ES-I3 (cell line): ENCODE data around the gene BCAS3.

Source experiments
- H3K36me3 ChIP-seq: 2 replicates; pipeline ENCODE4 v1.6.1; 2013; ENCODE audit warnings: mild to moderate bottlenecking, low read length, control low read depth, moderate library complexity; ENCODE audit not compliant: insufficient read depth
- H3K4me1 ChIP-seq: 2 replicates; pipeline ENCODE4 v1.6.1; 2013; ENCODE audit warnings: mild to moderate bottlenecking, control low read depth, low read length; ENCODE audit not compliant: insufficient read depth
- H3K9ac ChIP-seq: 2 replicates; pipeline ENCODE4 v1.6.1; 2013; ENCODE audit warnings: low read depth, mild to moderate bottlenecking, low read length, moderate library complexity
- H3K9me3 ChIP-seq: 2 replicates; pipeline ENCODE4 v1.6.1; 2013; ENCODE audit warnings: mild to moderate bottlenecking, low read length, moderate library complexity; ENCODE audit not compliant: control insufficient read depth, insufficient read depth

Gene BCAS3

DNA sequence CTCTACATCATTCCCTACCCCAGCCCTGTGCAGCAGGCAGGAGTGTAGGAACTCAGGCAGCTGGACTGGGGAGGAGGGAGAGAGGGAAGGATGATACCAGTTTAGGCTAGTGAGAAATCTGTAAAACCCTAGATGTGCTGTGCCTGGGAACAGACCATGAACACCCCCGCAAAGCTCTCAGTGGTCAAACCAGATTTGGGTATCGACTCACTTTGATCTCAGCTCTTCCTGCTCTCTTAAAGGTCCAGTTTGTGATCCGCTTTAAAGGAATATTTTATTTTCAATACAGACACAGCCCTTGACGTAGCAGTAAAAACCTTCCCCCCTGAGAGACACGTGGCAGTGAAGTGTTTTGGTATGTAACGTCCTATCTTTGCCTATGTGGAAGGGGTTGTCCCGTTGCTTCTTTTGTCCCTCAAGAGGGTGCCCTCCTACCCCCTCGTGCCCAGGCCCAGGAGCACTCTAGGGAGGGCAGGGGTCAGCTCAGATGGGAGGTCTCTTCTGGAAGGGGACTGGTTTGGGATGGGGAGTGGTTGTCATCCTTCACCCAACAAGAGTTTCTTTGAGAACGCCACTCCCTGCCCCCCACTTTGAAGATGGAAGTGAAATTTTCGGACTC is 702.7 kb downstream of the BCAS3 start:
- H3K9ac ChIP-seq, result no peak overlapping the region
- H3K4me1 ChIP-seq, result no peaks in the 10 kb centered on the region
- H3K36me3 ChIP-seq, result no peaks in the 10 kb centered on the region
- H3K9me3 ChIP-seq, result no peaks in the 10 kb centered on the region

DNA sequence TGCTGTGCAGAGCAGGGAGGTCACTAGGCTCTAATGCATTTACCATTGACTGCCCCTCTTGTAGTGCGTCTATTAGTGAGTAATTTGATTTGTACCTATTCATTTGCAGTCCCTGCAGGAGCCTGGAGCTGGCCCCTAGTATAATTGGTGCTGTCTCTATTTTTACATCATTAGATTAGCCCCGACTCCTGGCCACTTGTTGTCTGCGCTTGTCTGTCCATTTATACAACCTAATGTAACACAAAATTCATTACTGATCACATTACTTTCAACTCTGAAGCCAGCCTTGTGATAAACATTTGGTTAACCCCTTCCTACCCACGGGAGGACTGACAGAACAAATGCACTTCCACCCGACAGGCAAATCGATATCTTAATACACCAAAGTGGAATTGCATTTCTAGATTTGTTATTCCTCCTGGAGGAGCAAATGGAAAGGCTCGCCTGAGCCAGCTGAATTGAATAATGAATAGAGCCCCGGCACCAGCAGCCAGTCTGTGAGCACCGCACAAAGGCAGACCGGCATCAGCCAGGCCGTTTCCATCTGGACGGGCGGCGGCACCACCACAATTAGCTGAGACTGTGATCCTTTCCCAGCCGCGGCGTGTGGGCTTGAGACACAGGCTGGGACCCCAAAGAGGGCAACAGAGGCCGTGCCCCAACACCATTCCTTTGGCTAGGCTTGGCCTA is 703.3 kb downstream of the BCAS3 start:
- Histone ChIP-seq H3K36me3 (no peaks in the 10 kb centered on the region), H3K4me1 (no peaks in the 10 kb centered on the region), H3K9ac (no peak overlapping the region), H3K9me3 (no peaks in the 10 kb centered on the region)

DNA sequence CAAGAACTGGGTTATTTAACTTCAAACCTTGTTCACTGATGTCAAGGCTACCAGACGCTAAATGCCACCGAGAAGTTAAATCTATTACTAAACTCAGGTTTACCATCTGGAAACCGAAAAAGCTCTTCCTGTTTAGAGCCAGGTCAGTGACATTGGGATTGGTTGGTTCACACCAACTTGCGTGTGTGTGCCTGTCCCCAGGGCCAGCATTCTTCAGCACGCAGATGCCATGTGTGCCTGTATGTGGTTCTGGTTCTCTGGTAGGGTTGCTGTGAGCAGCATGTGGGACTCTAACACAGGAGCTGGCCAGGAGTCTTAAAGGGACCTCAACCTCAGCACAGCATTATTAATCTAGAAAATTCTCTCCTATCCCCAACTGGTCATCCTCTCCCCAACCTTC is 703.9 kb downstream of the BCAS3 start:
- H3K36me3 ChIP-seq, result no peaks in the 10 kb centered on the region
- no peaks in the 10 kb centered on the region for H3K9me3 ChIP-seq
- H3K4me1 ChIP-seq, result no peaks in the 10 kb centered on the region
- H3K9ac ChIP-seq, result no peak overlapping the region

DNA sequence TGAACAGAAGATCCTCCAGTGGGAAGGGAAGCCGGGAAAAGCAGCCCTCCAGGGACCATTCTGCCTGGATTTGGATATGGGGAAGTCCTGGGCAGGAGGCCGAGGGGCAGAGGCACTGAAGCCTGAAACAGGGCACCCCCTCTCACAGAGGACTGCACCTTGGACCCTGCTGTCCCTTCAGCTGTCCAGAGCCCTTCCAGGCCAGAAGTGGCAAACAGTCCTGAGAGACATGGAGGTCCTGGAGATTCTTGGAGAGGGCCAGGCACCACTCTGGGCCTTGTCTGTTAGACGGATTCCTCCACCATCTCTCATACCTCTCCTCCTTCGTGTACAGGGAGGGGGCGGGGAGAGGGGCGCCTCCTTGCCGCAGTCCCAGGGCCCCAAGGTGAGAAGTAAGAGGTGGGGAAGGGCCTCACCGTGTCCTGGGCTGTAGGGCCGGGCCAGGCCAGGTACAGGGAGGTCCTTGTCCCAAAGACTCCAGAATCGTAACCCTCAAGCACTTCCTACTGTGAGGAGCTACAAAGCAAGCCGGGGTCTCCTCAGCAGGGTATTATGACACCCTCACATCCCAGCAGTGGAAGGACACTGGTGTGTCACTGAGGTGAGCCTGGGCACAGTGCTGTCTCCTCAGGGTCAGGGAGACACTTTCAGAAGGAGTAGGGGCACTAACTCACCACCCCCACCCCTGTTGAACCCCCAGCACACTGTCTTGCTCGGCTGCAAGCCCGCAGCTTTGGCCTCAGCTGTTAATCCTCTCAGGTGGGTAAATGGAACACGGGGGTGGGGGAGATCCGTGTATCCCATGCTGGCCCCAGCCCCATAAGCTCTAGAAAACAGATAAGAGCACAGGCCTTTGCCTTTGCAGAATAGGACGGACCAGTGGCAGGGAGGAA is 705.4 kb downstream of the BCAS3 start:
- Histone ChIP-seq H3K9ac (no peak overlapping the region), H3K9me3 (no peaks in the 10 kb centered on the region), H3K4me1 (no peaks in the 10 kb centered on the region), H3K36me3 (no peaks in the 10 kb centered on the region)

DNA sequence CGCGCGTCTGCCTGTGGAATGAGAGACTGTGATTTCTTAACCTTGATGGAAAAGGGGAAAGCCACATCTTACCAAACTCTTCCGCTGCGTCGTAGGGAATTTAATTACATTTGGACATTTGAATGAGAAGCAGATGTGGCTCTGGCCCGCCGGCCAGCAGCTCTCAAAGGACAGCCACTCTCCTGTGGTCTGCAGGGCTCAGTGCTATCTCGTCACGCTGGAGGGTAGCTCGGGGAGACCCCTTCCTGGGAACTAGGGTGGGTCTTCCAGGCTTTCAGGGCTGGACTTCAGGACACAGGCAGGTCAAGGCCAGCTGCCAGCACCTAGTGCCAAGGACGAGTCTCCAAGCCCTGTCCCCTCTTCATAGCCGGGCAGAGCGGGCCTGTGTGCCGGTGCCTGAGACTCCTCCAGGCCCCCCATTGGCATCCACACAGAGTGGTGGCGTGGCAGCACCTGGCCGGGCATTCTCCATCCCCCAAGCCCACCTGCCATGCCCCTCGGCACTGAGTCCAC is 706.1 kb downstream of the BCAS3 start:
- Histone ChIP-seq H3K4me1 (no peaks in the 10 kb centered on the region), H3K9ac (no peak overlapping the region), H3K9me3 (no peaks in the 10 kb centered on the region), H3K36me3 (no peaks in the 10 kb centered on the region)

DNA sequence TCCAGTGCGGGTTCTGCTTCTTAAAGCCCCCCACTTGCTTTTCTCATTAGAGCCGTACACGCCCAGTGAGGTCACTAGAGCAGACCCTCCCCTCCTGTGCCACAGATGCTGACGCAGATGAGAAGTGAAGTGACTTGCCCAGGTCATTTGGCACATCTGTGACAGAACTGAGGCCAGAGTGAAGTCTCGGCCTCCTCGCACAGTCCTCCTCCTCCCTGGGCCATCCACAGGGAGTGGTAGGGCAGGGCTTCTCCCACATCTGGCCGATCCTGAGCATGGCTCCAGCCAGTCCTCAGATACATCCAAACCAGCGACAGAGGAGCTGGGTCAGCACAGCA is 706.7 kb downstream of the BCAS3 start:
- Histone ChIP-seq H3K36me3 (no peaks in the 10 kb centered on the region), H3K9me3 (no peaks in the 10 kb centered on the region), H3K4me1 (no peaks in the 10 kb centered on the region), H3K9ac (no peak overlapping the region)

DNA sequence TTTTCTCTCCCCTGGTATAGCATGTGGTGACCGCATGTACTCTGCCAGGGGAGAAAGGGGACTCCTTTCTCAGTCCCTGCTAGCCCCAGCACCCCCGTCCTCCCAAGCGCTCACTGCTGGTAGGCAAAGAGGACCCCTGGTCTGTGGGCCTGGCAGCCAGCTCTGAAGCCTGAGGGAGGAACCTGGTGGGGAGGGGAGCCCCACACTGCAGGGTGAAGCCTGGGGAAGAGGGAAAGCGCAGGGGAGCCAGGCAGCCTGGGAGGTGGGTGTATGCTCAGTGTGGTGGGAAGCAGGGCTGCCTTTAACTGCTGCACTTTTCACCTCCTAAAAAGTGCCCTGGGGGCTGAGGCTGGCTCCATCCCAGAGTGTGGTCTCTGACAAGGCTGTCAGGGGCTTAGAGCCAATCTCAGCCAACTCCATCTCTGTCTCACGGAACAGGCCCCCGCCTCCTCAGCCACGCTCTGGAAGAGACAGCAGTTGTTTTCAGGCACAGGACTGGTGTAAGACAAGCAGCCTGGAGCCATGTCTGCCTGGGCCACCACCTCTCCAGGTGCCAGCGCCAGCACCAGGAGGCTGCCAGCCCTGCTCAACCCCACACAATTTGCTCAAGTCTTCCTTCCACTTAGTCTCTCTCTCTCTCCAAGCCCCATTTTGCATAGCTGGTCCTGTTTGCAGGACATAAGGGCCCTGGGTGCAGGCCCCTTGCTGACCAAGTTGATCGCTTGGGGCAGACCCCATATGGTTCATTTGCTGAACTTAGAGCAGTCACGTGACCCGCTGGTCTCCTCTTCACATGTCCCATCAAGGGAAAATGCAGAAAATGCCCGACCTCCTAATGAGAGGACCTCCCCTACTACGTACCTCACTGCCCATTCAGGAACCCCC is 707.3 kb downstream of the BCAS3 start:
- H3K36me3 ChIP-seq, result no peaks in the 10 kb centered on the region
- H3K4me1 ChIP-seq, result no peaks in the 10 kb centered on the region; the same call in 1 of the 2 replicates
- no peaks in the 10 kb centered on the region for H3K9me3 ChIP-seq
- H3K9ac ChIP-seq, result no peak overlapping the region

DNA sequence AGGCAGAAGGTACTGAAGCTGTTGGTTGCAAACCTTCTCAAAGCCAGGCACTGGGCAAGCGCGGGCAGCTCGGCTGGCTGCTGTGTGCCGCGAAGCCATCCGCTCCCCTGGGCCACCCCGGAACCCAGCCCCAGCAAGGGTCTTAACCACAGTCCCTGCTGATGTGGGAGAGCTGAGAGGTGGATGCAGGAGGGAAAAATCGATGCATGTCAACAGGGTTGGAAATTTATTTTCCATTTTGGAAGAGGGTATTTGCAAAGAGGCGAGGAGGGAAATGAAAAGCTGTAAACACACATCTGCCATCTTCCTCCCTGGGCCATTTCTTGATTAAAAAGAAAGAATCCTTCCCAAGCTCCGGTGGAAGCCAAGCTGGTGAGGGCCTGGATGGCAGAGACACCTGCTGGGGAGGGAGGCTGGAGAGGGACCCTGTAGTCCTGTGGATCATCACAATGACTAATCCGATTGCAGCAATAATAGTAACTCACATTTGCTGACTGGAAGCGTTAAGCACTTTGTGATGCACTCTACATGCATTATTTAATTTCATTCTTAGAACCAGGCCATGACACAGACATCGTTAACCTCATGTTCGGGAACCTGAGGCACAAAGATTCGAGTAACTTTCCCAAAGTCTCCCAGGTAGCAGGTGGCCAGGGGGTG is 708.1 kb downstream of the BCAS3 start:
- Histone ChIP-seq H3K36me3 (no peaks in the 10 kb centered on the region), H3K9me3 (no peaks in the 10 kb centered on the region), H3K4me1 (no peaks in the 10 kb centered on the region; the same call in 1 of the 2 replicates), H3K9ac (no peak overlapping the region)

DNA sequence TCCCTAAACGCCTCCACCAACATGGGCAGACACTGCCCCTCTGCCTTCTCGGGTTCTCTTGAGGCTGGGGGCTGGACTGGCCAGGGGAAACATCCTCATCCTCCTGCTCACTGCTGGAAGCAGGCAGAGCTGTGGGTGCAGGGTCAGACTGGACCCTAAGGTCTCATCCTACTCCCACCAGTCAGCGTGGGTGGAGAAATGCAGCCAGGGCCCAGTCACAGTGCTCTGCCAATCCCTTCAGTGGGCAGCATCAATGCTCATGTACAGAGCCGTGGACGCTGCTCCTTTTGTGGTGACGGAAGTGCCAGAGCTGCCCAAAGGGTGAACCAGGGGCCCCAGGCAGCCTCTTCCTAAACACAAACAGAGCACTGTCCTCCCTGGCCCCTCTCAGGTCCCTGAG is 708.6 kb downstream of the BCAS3 start:
- Histone ChIP-seq H3K9ac (no peak overlapping the region), H3K9me3 (no peaks in the 10 kb centered on the region), H3K4me1 (no peaks in the 10 kb centered on the region; the same call in 1 of the 2 replicates), H3K36me3 (no peaks in the 10 kb centered on the region)

DNA sequence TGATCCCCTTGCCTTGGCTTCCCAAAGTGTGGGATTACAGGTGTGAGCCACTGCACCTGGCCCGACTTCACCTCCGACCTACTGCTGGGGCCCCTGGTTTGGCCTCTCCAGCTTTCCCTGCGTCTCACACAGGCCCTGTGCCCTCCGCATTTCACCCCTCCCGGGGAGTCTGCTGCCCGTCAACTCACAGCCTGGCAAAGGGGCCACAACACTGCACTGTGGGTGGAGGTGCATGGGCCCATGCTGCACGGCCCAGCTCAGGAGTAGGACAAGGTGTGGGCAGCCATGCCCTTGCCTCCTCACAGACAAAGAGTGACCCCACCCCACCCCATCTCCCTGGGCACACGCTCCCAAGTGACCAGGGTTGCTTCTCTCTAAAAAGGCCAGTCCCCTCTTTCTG is 709.4 kb downstream of the BCAS3 start:
- H3K4me1 ChIP-seq, result no peaks in the 10 kb centered on the region; the same call in 1 of the 2 replicates
- H3K36me3 ChIP-seq, result no peaks in the 10 kb centered on the region
- H3K9me3 ChIP-seq, result no peaks in the 10 kb centered on the region
- H3K9ac ChIP-seq, result no peak overlapping the region

DNA sequence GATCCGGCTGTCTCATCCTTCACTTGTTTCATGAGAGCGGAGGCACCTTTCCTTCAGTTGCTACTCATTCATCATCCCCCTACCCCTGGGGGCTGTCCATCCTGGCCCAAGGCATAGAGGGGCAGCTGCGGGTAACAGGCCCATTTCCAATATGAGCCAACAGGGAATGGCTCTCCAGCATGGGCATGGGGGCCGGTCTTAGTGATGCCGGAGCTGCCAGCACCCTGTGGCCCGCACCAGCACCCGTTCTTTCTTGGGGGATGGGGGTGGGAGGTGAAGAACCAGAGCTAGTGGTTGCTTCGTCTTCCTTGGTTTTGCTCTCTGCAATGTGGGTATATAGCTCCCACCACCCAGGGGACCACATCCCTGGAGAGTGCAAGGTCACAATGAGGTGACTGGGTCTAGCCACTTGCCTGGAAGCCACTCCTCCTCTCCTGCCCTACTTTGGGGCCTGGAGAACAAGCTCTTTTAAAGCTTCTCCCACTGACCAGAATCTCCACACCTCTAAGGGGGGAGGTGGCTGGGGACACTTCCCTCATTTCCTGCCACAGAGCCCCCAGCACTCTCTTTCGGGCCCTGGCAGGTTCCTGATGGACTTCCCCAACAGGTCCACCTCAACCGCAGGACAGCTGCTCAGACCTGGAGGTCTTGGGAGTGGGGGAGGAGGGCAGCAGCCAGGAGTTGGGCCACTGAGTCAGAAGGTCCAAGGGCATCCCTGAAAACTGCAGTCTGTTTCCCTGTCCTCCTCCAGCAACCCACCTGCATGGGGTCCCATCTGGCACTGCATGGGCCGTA is 710.1 kb downstream of the BCAS3 start:
- Histone ChIP-seq H3K9me3 (no peaks in the 10 kb centered on the region), H3K36me3 (no peaks in the 10 kb centered on the region), H3K4me1 (no peaks in the 10 kb centered on the region; the same call in 1 of the 2 replicates), H3K9ac (no peak overlapping the region)

DNA sequence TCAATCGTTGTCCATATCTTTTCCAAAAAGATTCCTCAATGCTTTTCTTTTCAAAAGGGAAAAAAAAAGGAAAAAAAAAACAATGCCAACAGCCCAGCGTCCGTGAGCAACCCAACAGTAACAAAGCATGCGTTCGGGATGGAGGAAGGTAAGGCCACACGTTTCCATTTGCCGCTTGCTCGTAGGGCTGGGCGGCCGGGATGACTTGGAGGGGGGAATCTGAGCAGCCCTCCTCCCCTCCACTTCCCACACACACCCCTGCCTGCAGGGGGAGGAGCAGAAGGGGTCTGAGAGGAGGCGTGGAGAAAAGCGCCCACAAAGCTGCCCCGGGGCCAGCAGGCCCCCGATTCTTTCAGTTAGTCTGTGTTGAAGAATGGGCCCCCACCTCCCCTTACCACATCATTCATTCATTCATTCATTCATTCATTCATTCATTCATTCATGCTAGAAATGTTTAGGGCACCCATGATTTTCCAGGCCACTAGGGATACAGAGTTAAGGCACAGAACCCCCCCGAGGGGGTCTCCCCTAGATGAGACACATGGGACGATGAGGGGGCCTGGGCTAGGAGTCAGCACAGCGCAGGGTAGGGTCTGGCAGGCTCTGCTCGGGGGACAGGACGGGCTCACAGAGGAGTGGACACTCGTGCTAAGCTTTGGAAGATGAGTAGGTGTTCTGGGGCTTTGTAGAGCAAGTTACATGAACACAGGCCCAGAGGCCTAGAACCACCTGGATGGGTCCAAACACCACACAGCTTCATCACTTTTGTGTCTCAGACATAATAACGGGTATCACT is 711.1 kb downstream of the BCAS3 start:
- Histone ChIP-seq H3K36me3 (no peaks in the 10 kb centered on the region), H3K4me1 (peaks cover 2% of the 10 kb centered on the region; the same call in 1 of the 2 replicates), H3K9ac (no peak overlapping the region), H3K9me3 (no peaks in the 10 kb centered on the region)
